ENCODE data around the gene TSGA10IP. TPM values are rescaled to one million over a fixed set of nuclear protein-coding genes. Genes with fewer than 3 reads are reported as not detected.
A peak's percentile ranks its signal among the peaks of the same experiment; 100 is the strongest.

TSGA10IP gene
- total RNA-seq, 2 donors from 2014 or later, result 0.97 to 5.6 TPM

DNA sequence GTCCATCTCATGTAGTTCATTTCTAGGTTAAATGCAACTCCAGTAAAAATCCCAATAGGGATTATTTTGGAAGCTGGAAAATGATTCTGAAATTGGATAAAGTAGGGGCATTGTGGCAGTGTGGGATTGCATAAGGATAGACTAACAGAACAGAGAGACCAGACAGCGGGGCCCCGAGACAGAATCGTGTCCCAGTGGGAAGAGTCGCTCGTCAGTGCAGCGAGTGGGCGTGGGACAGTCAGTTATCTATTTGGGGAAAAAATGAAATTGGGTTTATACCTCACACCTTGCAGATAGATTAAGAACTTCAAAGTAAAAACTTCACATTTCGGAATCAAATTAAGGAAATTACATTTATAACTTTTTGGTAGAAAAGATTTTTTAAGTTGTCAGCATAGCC, 26.8 kb downstream of the TSGA10IP start:
- no peaks in the 10 kb centered on the region for H3K9me3 Mint-ChIP-seq
- no peaks in the 10 kb centered on the region for H3K9me3 ChIP-seq (ENCODE audit: control insufficient read depth, low read length)
- H3K4me1 Mint-ChIP-seq, result peaks cover 5% of the 10 kb centered on the region
- H3K36me3 Mint-ChIP-seq (ENCODE audit: low read depth), result peaks cover 68% of the 10 kb centered on the region
- no peak overlapping the region for H3K4me3 Mint-ChIP-seq
- no peaks in the 10 kb centered on the region for H3K27me3 ChIP-seq (ENCODE audit: control insufficient read depth, insufficient read depth, low read length, poor library complexity, severe bottlenecking)
- no peaks in the 10 kb centered on the region for H3K27me3 Mint-ChIP-seq (ENCODE audit: insufficient read depth)
- no peaks in the 10 kb centered on the region for H3K4me1 ChIP-seq (ENCODE audit: control insufficient read depth, insufficient read depth, low read length)
- H3K27ac Mint-ChIP-seq, result no peak overlapping the region
- no peak overlapping the region for H3K4me3 ChIP-seq (ENCODE audit: low read length)
- WGBS, 2 experiments (ENCODE audit: insufficient coverage in 1 of 2, insufficient read length in 1 of 2), result 98 to 100% methylated on average over 3 to 7 of the region's 8 CpGs
- TF ChIP-seq, protein P1, sequence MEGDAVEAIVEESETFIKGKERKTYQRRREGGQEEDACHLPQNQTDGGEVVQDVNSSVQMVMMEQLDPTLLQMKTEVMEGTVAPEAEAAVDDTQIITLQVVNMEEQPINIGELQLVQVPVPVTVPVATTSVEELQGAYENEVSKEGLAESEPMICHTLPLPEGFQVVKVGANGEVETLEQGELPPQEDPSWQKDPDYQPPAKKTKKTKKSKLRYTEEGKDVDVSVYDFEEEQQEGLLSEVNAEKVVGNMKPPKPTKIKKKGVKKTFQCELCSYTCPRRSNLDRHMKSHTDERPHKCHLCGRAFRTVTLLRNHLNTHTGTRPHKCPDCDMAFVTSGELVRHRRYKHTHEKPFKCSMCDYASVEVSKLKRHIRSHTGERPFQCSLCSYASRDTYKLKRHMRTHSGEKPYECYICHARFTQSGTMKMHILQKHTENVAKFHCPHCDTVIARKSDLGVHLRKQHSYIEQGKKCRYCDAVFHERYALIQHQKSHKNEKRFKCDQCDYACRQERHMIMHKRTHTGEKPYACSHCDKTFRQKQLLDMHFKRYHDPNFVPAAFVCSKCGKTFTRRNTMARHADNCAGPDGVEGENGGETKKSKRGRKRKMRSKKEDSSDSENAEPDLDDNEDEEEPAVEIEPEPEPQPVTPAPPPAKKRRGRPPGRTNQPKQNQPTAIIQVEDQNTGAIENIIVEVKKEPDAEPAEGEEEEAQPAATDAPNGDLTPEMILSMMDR (conservative IDR thresholded peaks at IDR 0.05), result no peak
- H3K36me3 ChIP-seq (ENCODE audit: control insufficient read depth, insufficient read depth, low read length), result peaks cover 46% of the 10 kb centered on the region
- DNase-seq, result no peak
- H3K27ac ChIP-seq (ENCODE audit: low read depth, low read length), result no peak overlapping the region
- H3K9ac ChIP-seq (ENCODE audit: extremely low read depth, low read length, poor library complexity, severe bottlenecking), result no peak overlapping the region

DNA sequence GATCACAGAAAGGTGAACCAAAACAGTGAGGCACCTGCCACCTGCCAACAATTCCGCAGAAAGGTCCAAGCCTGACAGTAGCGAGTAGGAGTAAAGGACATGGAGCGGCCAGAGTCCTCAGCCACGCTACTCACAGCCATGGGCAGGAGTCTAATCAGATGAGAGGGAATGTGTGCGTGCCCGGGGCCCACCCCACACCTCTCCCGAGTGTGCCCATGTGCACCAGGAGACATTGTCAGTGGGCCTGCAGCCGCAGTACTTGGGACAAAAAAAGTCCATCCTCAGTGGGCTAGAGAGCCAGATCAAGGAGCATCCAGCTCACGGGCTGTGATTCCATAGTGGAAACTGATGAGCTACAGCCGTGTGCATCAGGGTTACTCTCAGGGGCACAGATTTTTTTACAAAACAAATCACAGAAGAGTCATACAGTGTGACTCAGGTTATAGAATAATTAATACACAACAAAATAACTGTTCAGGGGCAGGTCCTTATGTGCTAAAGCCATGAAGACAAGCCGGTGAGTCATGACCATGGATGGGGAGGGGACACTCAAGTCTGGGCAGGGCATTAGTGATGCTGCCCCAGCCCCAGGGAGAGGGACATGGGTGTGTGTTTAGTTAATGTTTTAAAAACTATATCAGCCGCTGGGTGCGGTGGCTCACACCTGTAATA, 28.3 kb downstream of the TSGA10IP start:
- Mint-ChIP-seq H3K4me1 (peaks cover 5% of the 10 kb centered on the region), H3K9me3 (no peaks in the 10 kb centered on the region), H3K4me3 (no peak overlapping the region), H3K27me3 (ENCODE audit: insufficient read depth) (no peaks in the 10 kb centered on the region), H3K36me3 (ENCODE audit: low read depth) (peaks cover 60% of the 10 kb centered on the region), H3K27ac (no peak overlapping the region)
- Histone ChIP-seq H3K27me3 (ENCODE audit: control insufficient read depth, insufficient read depth, low read length, poor library complexity, severe bottlenecking) (no peaks in the 10 kb centered on the region), H3K4me3 (ENCODE audit: low read length) (no peak overlapping the region), H3K9ac (ENCODE audit: extremely low read depth, low read length, poor library complexity, severe bottlenecking) (no peak overlapping the region), H3K9me3 (ENCODE audit: control insufficient read depth, low read length) (no peaks in the 10 kb centered on the region), H3K36me3 (ENCODE audit: control insufficient read depth, insufficient read depth, low read length) (peaks cover 35% of the 10 kb centered on the region), H3K4me1 (ENCODE audit: control insufficient read depth, insufficient read depth, low read length) (no peaks in the 10 kb centered on the region), H3K27ac (ENCODE audit: low read depth, low read length) (no peak overlapping the region)
- no peak for DNase-seq
- WGBS, 2 experiments (ENCODE audit: insufficient coverage in 1 of 2, insufficient read length in 1 of 2), result 92 to 100% methylated on average over 9 to 13 of the region's 13 CpGs
- TF ChIP-seq, protein P1 (conservative IDR thresholded peaks at IDR 0.05), result no peak

DNA sequence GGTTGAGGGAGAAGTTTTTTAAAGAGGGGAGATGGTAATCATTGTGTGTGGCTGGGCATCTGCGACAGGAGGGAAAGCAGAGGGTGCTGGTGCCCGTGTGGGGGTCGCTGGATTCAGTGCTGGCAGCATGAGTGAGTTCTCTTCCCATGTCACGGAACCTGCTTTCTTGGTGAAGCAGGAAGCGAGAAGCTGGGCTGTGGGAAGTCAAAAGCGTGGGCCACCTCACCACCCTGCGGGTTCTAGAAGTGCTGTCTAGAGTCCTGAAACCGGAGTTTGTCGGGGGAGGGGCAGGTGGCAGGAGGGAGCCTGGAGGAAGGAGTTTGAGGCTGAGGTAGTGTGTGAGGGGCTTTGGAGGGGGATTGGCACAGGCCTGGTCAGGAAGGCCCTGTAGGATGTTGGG, 30.5 kb downstream of the TSGA10IP start:
- H3K27me3 ChIP-seq (ENCODE audit: control insufficient read depth, insufficient read depth, low read length, poor library complexity, severe bottlenecking), result no peaks in the 10 kb centered on the region
- no peaks in the 10 kb centered on the region for H3K9me3 ChIP-seq (ENCODE audit: control insufficient read depth, low read length)
- H3K4me3 ChIP-seq (ENCODE audit: low read length), result no peak overlapping the region
- 97 to 98% methylated on average over 7 to 9 of the region's 9 CpGs for WGBS, 2 experiments (ENCODE audit: insufficient coverage in 1 of 2, insufficient read length in 1 of 2)
- no peaks in the 10 kb centered on the region for H3K4me1 ChIP-seq (ENCODE audit: control insufficient read depth, insufficient read depth, low read length)
- no peak for DNase-seq
- TF ChIP-seq, protein P1 (conservative IDR thresholded peaks at IDR 0.05), result no peak
- Mint-ChIP-seq H3K36me3 (ENCODE audit: low read depth) (peaks cover 58% of the 10 kb centered on the region), H3K9me3 (no peaks in the 10 kb centered on the region), H3K4me1 (peaks cover 5% of the 10 kb centered on the region), H3K27ac (peak overlapping the region; percentile 54), H3K27me3 (ENCODE audit: insufficient read depth) (no peaks in the 10 kb centered on the region), H3K4me3 (no peak overlapping the region)
- H3K9ac ChIP-seq (ENCODE audit: extremely low read depth, low read length, poor library complexity, severe bottlenecking), result no peak overlapping the region
- no peak overlapping the region for H3K27ac ChIP-seq (ENCODE audit: low read depth, low read length)
- H3K36me3 ChIP-seq (ENCODE audit: control insufficient read depth, insufficient read depth, low read length), result peaks cover 22% of the 10 kb centered on the region
